HG02588 (cell line): ENCODE measurements around the gene SEC31A.

Experiments
- ATAC-seq: cut with Tn5 transposase; IDR thresholded peaks from one replicate; pipeline ENCODE4 v1.9.1; 2021; ENCODE audit warnings: mild to moderate bottlenecking, moderate library complexity; ENCODE audit not compliant: unreplicated experiment

Gene SEC31A

DNA sequence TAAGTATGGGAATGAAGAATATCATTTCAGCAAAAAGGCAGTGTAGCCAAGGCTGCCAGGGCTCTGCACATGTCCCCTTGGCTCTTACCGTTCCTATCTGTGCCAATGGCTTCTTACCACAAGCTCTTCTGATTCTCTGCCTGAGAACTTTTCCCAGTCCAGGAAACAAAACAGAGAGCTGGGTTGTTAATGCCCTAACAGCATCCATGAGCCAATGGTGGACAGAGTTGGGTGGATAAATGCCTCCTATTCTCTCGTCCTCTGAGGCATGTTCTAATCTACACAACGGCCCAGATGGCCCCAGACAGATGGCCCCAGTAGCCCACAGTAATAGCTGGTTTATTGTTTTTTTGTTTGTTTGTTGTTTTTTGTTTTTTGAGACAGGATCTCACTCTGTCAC is 120.3 kb downstream of the SEC31A start:
- no peak for ATAC-seq
